Body of pancreas (tissue), 4 donors: ENCODE data around the gene RAMP1.

Source experiments
- CTCF ChIP-seq, 7 experiments: fragments of 450-650 bp in 4 of 7; fragments of 200-600 bp in 3 of 7; sonication (generic) in 3 of 7; IDR thresholded peaks; one replicate each; pipeline ENCODE4 v1.5.1; 2016 to 2019; ENCODE audit warnings: antibody characterized with exemption in 7 of 7
- POLR2A ChIP-seq, 3 donors: fragments of 450-650 bp; IDR thresholded peaks; one replicate each; pipeline ENCODE4 v1.6.1; 2016; ENCODE audit warnings: antibody characterized with exemption in 3 of 3, mild to moderate bottlenecking in 2 of 3

DNA sequence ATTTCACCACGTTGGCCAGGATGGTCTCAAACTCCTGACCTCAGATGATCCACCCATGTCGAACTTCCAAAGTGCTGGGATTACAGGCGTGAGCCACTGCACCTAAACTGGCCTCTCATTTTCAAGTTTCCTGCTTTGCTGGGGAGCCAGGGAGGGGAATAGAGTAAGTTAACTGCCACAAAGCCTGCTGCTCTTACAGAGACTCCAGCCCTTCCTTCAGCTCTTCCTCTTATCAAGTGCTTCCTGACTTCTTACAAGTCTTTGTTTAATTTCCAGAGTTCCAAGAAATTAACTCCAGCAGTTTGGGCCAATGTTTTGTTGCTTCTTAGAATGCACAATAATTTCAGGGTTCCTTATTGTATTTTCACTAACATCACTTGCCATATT is 83.1 kb downstream of the RAMP1 start:
- TF ChIP-seq POLR2A (IDR thresholded peaks at IDR 0.05) = no peak
- TF ChIP-seq CTCF (IDR thresholded peaks at IDR 0.05) = no peak
